MCF 10A (cell line): Measurements from ENCODE around the gene SDCCAG8. TPM values are rescaled to one million over a fixed set of nuclear protein-coding genes. Genes with fewer than 3 reads are reported as not detected.

Experiments
- BruUV-seq: library from RNA; stranded (reverse); fragments of 400-500 nt; replicated peaks from 2 replicates; lab custom pipeline; 2021; lab: Mats Ljungman, UMichigan
- CTCF ChIA-PET: fragments of 300-600 bp; sonication (Branson Sonifier 250); formaldehyde crosslinking; extraction: SDS; loops from one replicate; lab custom pipeline; 2021; ENCODE audit warnings: antibody characterized with exemption, inconsistent platforms; lab: Yijun Ruan, JAX
- POLR2A ChIA-PET: fragments of 300-600, 350-650 bp; sonication (Branson Sonifier 250); formaldehyde crosslinking; extraction: SDS; loops from one replicate; lab custom pipeline; 2020; ENCODE audit warnings: antibody characterized with exemption, inconsistent platforms; lab: Yijun Ruan, JAX
- DNase-seq: peaks from one replicate; pipeline ENCODE4 v3.0.0-alpha.2; 2018; ENCODE audit not compliant: unreplicated experiment
- H3K27ac Mint-ChIP-seq: one replicate; pipeline ENCODE4 v1.8.0; 2022; ENCODE audit warnings: mild to moderate bottlenecking, low read depth, mixed read lengths; ENCODE audit not compliant: unreplicated experiment
- H3K27me3 Mint-ChIP-seq: one replicate; pipeline ENCODE4 v1.8.0; 2022; ENCODE audit warnings: mixed read lengths; ENCODE audit not compliant: insufficient read depth, unreplicated experiment
- H3K36me3 Mint-ChIP-seq: one replicate; pipeline ENCODE4 v1.8.0; 2022; ENCODE audit warnings: mild to moderate bottlenecking, moderate library complexity, mixed read lengths; ENCODE audit not compliant: insufficient read depth, unreplicated experiment
- H3K4me1 Mint-ChIP-seq: one replicate; pipeline ENCODE4 v1.8.0; 2022; ENCODE audit warnings: mixed read lengths; ENCODE audit not compliant: insufficient read depth, unreplicated experiment
- H3K4me3 Mint-ChIP-seq: one replicate; pipeline ENCODE4 v1.8.0; 2022; ENCODE audit warnings: mild to moderate bottlenecking, moderate library complexity, mixed read lengths; ENCODE audit not compliant: unreplicated experiment
- H3K9me3 Mint-ChIP-seq: one replicate; pipeline ENCODE4 v1.8.0; 2022; ENCODE audit warnings: mixed read lengths; ENCODE audit not compliant: unreplicated experiment
- CTCF ChIP-seq: fragments of 200-600 bp; IDR thresholded peaks from one replicate; pipeline ENCODE4 v1.8.0; 2022; ENCODE audit warnings: antibody characterized with exemption, mild to moderate bottlenecking; ENCODE audit not compliant: unreplicated experiment
- intact Hi-C: fragments of 100-400 bp; cut with micrococcal nuclease; formaldehyde crosslinking; loops from 2 replicates; pipeline ENCODE4 v1.14.1; 2022
- total RNA-seq: library from RNA; stranded (reverse); gene quantifications from 2 replicates; pipeline ENCODE4 v1.2.3, GENCODE V29; 2022

SDCCAG8 gene
- total RNA-seq, 1 experiment from 2014 or later = 128 TPM

DNA sequence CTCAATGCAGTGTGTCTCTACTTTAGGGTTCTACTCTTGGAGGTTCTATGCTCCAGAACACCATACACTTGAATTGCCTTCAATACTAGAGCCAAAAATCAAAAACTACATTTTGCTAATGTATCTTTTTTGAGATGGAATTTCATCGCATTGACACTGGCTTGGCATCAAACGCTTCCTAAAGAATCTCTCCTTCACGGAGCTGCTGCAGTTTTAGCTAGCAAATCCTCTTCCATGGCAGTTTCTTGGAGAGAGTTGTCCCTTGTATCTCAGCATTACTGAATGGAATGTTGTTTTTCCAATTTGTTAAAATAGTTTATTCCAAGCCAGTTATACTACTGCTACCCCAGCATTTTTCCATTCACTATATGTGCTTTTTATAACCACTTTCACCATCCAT, 17.7 kb downstream of the SDCCAG8 start:
- TF ChIP-seq CTCF = no peak
- Mint-ChIP-seq H3K27ac (no peak overlapping the region), H3K27me3 (no peaks in the 10 kb centered on the region), H3K4me3 (no peak overlapping the region), H3K36me3 (peaks cover 70% of the 10 kb centered on the region), H3K4me1 (peaks cover 13% of the 10 kb centered on the region), H3K9me3 (no peaks in the 10 kb centered on the region)
- BruUV-seq = no TSS peak
- intact Hi-C loops = no loop called here
- no peak for DNase-seq
- CTCF ChIA-PET = interaction anchor here (0.7 to 2.1 kb wide), 8 partner anchors 11 to 1668 kb away, joined by 3 to 8 read pairs (median 6); partner anchors contain the start of genes CEP170 and SDCCAG8
- POLR2A ChIA-PET = interaction anchor here (1.4 to 3.7 kb wide), 6 partner anchors 12 to 40 kb away, joined by 3 to 31 read pairs (median 8); partner anchors contain the start of genes CEP170 and SDCCAG8

- no peak overlapping the region for H3K27ac Mint-ChIP-seq
- H3K4me3 Mint-ChIP-seq = no peak overlapping the region
- ChIA-PET POLR2A (interaction anchor here (1.4 to 3.7 kb wide), 2 partner anchors 18 to 40 kb away, joined by 3 to 31 read pairs; partner anchors contain the start of genes CEP170 and SDCCAG8), CTCF (interaction anchor here (0.7 to 2.1 kb wide), 3 partner anchors 16 to 1668 kb away, joined by 3 to 6 read pairs (median 6); no protein-coding TSS in a partner anchor)
- H3K9me3 Mint-ChIP-seq = no peaks in the 10 kb centered on the region
- DNase-seq = no peak
- intact Hi-C loops = no loop called here
- no peak for TF ChIP-seq CTCF
- no TSS peak for BruUV-seq
- H3K27me3 Mint-ChIP-seq = no peaks in the 10 kb centered on the region
- H3K4me1 Mint-ChIP-seq = peaks cover 8% of the 10 kb centered on the region
- H3K36me3 Mint-ChIP-seq = peaks cover 70% of the 10 kb centered on the region
Measured at GRCh38 chr1:243273945-243274344, 18.1 kb downstream of the SDCCAG8 start.

- intact Hi-C loops = no loop called here
- TF ChIP-seq CTCF = no peak
- no peak overlapping the region for H3K4me3 Mint-ChIP-seq
- H3K36me3 Mint-ChIP-seq = peaks cover 69% of the 10 kb centered on the region
- POLR2A ChIA-PET = interaction anchor here (0.8 to 3.7 kb wide), 2 partner anchors 12 to 19 kb away, joined by 5 to 31 read pairs; partner anchors contain the start of genes CEP170 and SDCCAG8
- CTCF ChIA-PET = interaction anchor here (0.6 to 0.9 kb wide), 6 partner anchors 10 to 1519 kb away, joined by 3 to 4 read pairs (median 3); no protein-coding TSS in a partner anchor
- no peaks in the 10 kb centered on the region for H3K27me3 Mint-ChIP-seq
- no peaks in the 10 kb centered on the region for H3K9me3 Mint-ChIP-seq
- no peak overlapping the region for H3K27ac Mint-ChIP-seq
- peaks cover 5% of the 10 kb centered on the region for H3K4me1 Mint-ChIP-seq
- DNase-seq = no peak
- BruUV-seq = no TSS peak
Measured at GRCh38 chr1:243275316-243275715, 19.5 kb downstream of the SDCCAG8 start.

GRCh38 chr1:243280571-243281129, 24.8 kb downstream of the SDCCAG8 start:
- ChIA-PET POLR2A (interaction anchor here (0.6 to 1.1 kb wide), 4 partner anchors 9 to 1900 kb away, joined by 3 to 4 read pairs (median 4); partner anchors contain the start of gene SDCCAG8), CTCF (interaction anchor here (0.7 kb wide), 1 partner anchor 47 kb away, joined by 3 read pairs; no protein-coding TSS in a partner anchor)
- TF ChIP-seq CTCF = no peak
- no TSS peak for BruUV-seq
- Mint-ChIP-seq H3K9me3 (no peaks in the 10 kb centered on the region), H3K27me3 (no peaks in the 10 kb centered on the region), H3K4me1 (peaks cover 16% of the 10 kb centered on the region), H3K36me3 (peaks cover 74% of the 10 kb centered on the region), H3K27ac (peak overlapping the region; percentile 36), H3K4me3 (no peak overlapping the region)
- intact Hi-C loops = no loop called here
- DNase-seq = no peak
